Kidney epithelial cell (primary cell): ENCODE data around the gene IL23A. TPM values are rescaled to one million over a fixed set of nuclear protein-coding genes. Genes with fewer than 3 reads are reported as not detected.
A peak's percentile ranks its signal among the peaks of the same experiment; 100 is the strongest.

ENCODE experiments used
- DNase-seq: peaks from one replicate; pipeline ENCODE4 v3.0.0-alpha.2; 2010; ENCODE audit warnings: low read depth
- H3K27me3 ChIP-seq: 2 replicates; pipeline ENCODE4 v1.6.0; 2011; ENCODE audit warnings: low read length; ENCODE audit not compliant: control insufficient read depth, insufficient read depth
- H3K36me3 ChIP-seq: 2 replicates; pipeline ENCODE4 v1.5.1; 2011; ENCODE audit warnings: low read length; ENCODE audit not compliant: control insufficient read depth, insufficient read depth
- H3K4me3 ChIP-seq: 2 replicates; pipeline ENCODE4 v1.5.1; 2011; ENCODE audit warnings: low read depth, mild to moderate bottlenecking, control low read depth, low read length
- CTCF ChIP-seq: IDR thresholded peaks from 2 replicates; pipeline ENCODE4 v1.5.1; 2011; ENCODE audit warnings: mild to moderate bottlenecking, moderate library complexity, low read length, control low read depth, inconsistent platforms; ENCODE audit not compliant: insufficient read depth, poor library complexity, severe bottlenecking
- total RNA-seq: library from RNA; depleted of rRNA; stranded (reverse); fragments of >200 nt; gene quantifications from 2 replicates; pipeline ENCODE4 v1.2.3, GENCODE V29; 2015

Gene IL23A
- total RNA-seq, 1 donor from 2014 or later: 33.6 TPM

GRCh38 chr12:56299308-56299852, 39.3 kb upstream of the IL23A start:
- no peak for DNase-seq
- H3K27me3 ChIP-seq: no peaks in the 10 kb centered on the region
- no peak for TF ChIP-seq CTCF
- H3K36me3 ChIP-seq: peaks cover 1% of the 10 kb centered on the region
- peak overlapping the region; percentile 86 for H3K4me3 ChIP-seq

GRCh38 chr12:56299853-56300643, 38.6 kb upstream of the IL23A start, which contains the start of gene CS:
TSS of gene CS (minus strand) at chr12:56300330. CDS start at chr12:56300201, 129 bp downstream.
- Histone ChIP-seq H3K36me3 (peaks cover 2% of the 10 kb centered on the region), H3K27me3 (no peaks in the 10 kb centered on the region), H3K4me3 (peak within 1 kb of the TSS; percentile 86)
- TF ChIP-seq CTCF: no peak
- peak; percentile 84 for DNase-seq

DNA sequence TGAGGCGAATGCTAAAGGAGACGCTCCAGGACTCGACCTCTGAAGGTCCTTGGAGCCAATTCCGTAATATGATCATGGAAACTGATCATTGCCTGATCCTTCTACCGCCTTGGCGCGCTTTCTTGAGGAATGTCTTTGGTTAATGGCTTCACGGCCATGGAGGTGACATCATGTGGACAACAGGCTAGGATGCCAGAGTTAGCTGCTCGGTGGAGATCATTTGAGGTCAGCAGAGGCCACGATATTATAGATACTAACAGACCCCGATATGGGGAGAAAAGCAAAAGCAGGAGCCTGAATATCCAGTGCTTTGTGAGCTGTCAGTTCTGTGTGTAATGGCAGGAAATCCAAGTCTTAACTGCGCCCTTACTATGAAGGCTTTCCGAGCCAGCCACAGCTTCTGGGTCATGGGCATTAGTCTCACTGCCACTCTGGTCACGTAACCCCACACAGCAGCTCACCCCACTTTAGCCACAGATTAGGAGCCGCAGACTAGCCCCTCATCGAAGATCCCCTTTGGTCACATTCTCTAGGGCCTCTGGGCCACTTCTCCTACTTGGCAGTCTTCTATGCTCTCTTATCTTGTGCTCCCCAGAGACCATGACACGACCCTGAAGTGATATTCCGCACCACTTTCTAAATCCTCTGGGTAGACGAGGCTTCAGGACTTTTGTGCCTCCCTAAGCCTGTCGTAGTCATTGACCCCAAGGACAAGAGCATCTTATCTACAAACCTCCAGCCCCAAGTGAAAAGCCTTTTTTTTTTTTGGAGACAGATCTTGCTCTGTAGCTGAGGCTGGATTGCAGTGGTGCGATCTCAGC, 37.8 kb upstream of the IL23A start:
- TF ChIP-seq CTCF: no peak
- Histone ChIP-seq H3K4me3 (peak overlapping the region; percentile 86), H3K27me3 (no peaks in the 10 kb centered on the region), H3K36me3 (peaks cover 2% of the 10 kb centered on the region)
- DNase-seq: no peak

DNA sequence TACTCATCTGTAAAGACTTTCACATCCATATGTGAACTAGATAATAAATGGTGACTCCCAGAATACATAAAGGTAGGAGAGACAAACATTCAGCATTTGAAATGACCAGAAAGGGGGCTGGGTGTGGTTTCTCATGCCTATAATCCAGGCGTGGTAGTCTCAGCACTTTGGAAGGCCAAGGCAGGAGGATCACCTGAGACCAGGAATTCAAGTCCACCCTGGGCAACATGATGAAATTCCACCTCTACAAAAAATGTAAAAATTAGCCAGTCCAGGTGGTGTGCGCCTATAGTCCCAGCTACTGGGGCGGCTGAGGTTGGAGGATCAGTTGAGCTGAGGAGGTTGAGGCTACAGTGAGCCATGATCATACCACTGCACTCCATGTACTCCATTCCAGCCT, 34.4 kb upstream of the IL23A start:
- Histone ChIP-seq H3K36me3 (peaks cover 2% of the 10 kb centered on the region), H3K27me3 (no peaks in the 10 kb centered on the region), H3K4me3 (no peak overlapping the region)
- DNase-seq: no peak
- TF ChIP-seq CTCF: no peak

GRCh38 chr12:56304872-56305590, 33.7 kb upstream of the IL23A start:
- DNase-seq: no peak
- peaks cover 2% of the 10 kb centered on the region for H3K36me3 ChIP-seq
- H3K27me3 ChIP-seq: no peaks in the 10 kb centered on the region
- no peak for TF ChIP-seq CTCF
- H3K4me3 ChIP-seq: no peak overlapping the region
